ENCODE results near the gene GDF10.

GDF10 gene

DNA sequence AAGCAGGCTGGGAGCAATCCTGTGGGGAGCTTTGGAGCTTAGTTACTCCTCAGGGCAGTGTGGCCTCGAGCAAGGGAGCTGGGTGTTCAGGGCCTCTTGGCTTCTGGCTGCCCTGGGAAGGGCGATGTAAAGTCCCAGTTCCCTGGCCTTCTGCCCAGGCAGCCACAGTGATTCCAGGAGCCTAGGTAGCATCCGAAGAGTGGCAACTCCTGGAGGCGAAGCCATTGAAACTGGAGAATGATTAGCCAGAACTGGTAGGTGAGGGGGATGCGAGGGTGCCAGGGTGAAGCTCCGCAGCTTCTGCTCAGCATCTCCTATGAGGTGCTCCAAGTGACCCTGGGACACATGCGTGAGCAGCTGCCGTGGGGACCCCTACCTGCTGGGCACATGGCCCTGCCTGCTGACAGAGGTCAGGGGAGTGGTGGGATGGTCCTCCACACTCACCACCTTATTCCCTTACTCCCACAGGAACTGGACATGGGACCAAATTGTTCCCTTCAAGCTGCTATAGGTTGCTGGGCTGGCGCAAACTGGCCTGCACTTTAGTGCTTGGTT is 14.5 kb downstream of the GDF10 start:
- TF ChIP-seq EZH2 (optimal IDR thresholded peaks at IDR 0.05; ENCODE audit: low read depth, low read length) = no peak
- no peak for TF ChIP-seq EZH2phosphoT487 (IDR thresholded peaks at IDR 0.05; ENCODE audit: low read length)
- TF ChIP-seq, protein P1, sequence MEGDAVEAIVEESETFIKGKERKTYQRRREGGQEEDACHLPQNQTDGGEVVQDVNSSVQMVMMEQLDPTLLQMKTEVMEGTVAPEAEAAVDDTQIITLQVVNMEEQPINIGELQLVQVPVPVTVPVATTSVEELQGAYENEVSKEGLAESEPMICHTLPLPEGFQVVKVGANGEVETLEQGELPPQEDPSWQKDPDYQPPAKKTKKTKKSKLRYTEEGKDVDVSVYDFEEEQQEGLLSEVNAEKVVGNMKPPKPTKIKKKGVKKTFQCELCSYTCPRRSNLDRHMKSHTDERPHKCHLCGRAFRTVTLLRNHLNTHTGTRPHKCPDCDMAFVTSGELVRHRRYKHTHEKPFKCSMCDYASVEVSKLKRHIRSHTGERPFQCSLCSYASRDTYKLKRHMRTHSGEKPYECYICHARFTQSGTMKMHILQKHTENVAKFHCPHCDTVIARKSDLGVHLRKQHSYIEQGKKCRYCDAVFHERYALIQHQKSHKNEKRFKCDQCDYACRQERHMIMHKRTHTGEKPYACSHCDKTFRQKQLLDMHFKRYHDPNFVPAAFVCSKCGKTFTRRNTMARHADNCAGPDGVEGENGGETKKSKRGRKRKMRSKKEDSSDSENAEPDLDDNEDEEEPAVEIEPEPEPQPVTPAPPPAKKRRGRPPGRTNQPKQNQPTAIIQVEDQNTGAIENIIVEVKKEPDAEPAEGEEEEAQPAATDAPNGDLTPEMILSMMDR (IDR thresholded peaks at IDR 0.05; ENCODE audit: low read length) = no peak
- H3K4me3 ChIP-seq (ENCODE audit: low read length) = no peak overlapping the region
- no peaks in the 10 kb centered on the region for H3K4me1 ChIP-seq (ENCODE audit: low read length)
- H3K9me2 ChIP-seq (replicated peaks; ENCODE audit: insufficient read depth, low read length) = no peaks in the 10 kb centered on the region
- no peaks in the 10 kb centered on the region for H3K79me2 ChIP-seq (ENCODE audit: low read length)
- no peaks in the 10 kb centered on the region for H4K20me1 ChIP-seq (ENCODE audit: insufficient read depth, low read length)
- peaks cover 19% of the 10 kb centered on the region for H3K27me3 ChIP-seq (replicated peaks; ENCODE audit: insufficient read depth, low read length)
- H3K36me3 ChIP-seq (replicated peaks; ENCODE audit: insufficient read depth, low read length) = no peaks in the 10 kb centered on the region
- no peak overlapping the region for H3K9ac ChIP-seq (ENCODE audit: low read length)
- H3F3A ChIP-seq (ENCODE audit: insufficient read depth, low read length) = no peaks in the 10 kb centered on the region
- no peaks in the 10 kb centered on the region for H3K9me3 ChIP-seq (replicated peaks; ENCODE audit: insufficient read depth, low read length)
- no peak overlapping the region for H3K4me2 ChIP-seq (ENCODE audit: low read depth, low read length)
- DNase-seq = no peak
- no peak overlapping the region for H2AFZ ChIP-seq (ENCODE audit: low read length)
- H3K27ac ChIP-seq (ENCODE audit: low read length) = no peak overlapping the region

DNA sequence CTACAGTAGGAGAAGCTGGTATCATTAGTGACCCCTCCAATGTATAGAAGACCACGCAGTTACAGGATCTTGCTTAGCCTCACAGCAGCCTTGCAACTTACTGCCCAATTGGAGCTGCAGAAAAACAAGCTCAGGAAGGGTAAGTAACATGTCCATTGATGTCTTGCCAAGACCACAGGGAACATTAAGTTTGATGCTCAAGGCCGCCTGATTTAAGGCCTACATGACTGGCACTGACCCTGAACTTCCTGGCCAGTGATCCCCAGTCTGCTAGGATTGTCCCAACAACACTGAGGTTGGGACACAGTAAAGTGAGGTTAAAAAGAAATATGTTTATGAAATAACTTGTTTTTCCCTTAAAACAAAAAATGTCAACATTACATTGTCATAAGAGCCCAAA is 15.4 kb downstream of the GDF10 start:
- no peaks in the 10 kb centered on the region for H4K20me1 ChIP-seq (ENCODE audit: insufficient read depth, low read length)
- no peaks in the 10 kb centered on the region for H3K9me3 ChIP-seq (replicated peaks; ENCODE audit: insufficient read depth, low read length)
- TF ChIP-seq EZH2 (optimal IDR thresholded peaks at IDR 0.05; ENCODE audit: low read depth, low read length) (no peak), EZH2phosphoT487 (IDR thresholded peaks at IDR 0.05; ENCODE audit: low read length) (no peak)
- TF ChIP-seq, protein P1 (IDR thresholded peaks at IDR 0.05; ENCODE audit: low read length) = no peak
- no peak overlapping the region for H3K27ac ChIP-seq (ENCODE audit: low read length)
- H3K4me2 ChIP-seq (ENCODE audit: low read depth, low read length) = no peak overlapping the region
- H3K9me2 ChIP-seq (replicated peaks; ENCODE audit: insufficient read depth, low read length) = no peaks in the 10 kb centered on the region
- H3K27me3 ChIP-seq (replicated peaks; ENCODE audit: insufficient read depth, low read length) = peaks cover 15% of the 10 kb centered on the region
- no peaks in the 10 kb centered on the region for H3K4me1 ChIP-seq (ENCODE audit: low read length)
- no peaks in the 10 kb centered on the region for H3K79me2 ChIP-seq (ENCODE audit: low read length)
- H3K9ac ChIP-seq (ENCODE audit: low read length) = no peak overlapping the region
- no peak for DNase-seq
- no peaks in the 10 kb centered on the region for H3F3A ChIP-seq (ENCODE audit: insufficient read depth, low read length)
- H2AFZ ChIP-seq (ENCODE audit: low read length) = no peak overlapping the region
- H3K36me3 ChIP-seq (replicated peaks; ENCODE audit: insufficient read depth, low read length) = no peaks in the 10 kb centered on the region
- no peak overlapping the region for H3K4me3 ChIP-seq (ENCODE audit: low read length)

DNA sequence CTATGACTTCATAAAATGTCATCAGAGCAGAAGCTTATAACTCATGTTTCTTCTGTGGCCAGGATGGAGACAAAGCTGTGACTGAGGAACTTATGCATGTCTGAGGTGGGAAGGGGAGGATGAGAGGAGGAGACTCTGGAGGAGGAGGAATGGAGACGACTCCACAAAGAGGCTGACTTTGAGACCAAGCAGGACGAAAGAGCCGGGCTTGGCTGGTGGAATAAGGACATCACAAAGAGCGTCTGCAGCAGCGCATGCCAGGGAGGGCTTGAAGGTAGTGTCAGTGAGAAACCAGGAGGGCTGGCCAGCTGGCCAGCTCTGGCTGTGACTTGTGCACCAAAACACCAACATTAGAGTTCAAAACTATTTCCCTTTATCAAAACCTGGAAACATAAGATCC is 16.1 kb downstream of the GDF10 start:
- Histone ChIP-seq H3K79me2 (ENCODE audit: low read length) (no peaks in the 10 kb centered on the region), H3K36me3 (replicated peaks; ENCODE audit: insufficient read depth, low read length) (no peaks in the 10 kb centered on the region), H3K9me3 (replicated peaks; ENCODE audit: insufficient read depth, low read length) (no peaks in the 10 kb centered on the region), H3K4me1 (ENCODE audit: low read length) (no peaks in the 10 kb centered on the region), H3K4me3 (ENCODE audit: low read length) (no peak overlapping the region), H3K4me2 (ENCODE audit: low read depth, low read length) (no peak overlapping the region), H3K9ac (ENCODE audit: low read length) (no peak overlapping the region), H3K27ac (ENCODE audit: low read length) (no peak overlapping the region), H2AFZ (ENCODE audit: low read length) (no peak overlapping the region), H4K20me1 (ENCODE audit: insufficient read depth, low read length) (no peaks in the 10 kb centered on the region), H3K27me3 (replicated peaks; ENCODE audit: insufficient read depth, low read length) (peaks cover 8% of the 10 kb centered on the region; the same call in 1 of the 2 replicates), H3K9me2 (replicated peaks; ENCODE audit: insufficient read depth, low read length) (no peaks in the 10 kb centered on the region), H3F3A (ENCODE audit: insufficient read depth, low read length) (no peaks in the 10 kb centered on the region)
- TF ChIP-seq EZH2 (optimal IDR thresholded peaks at IDR 0.05; ENCODE audit: low read depth, low read length) (no peak), EZH2phosphoT487 (IDR thresholded peaks at IDR 0.05; ENCODE audit: low read length) (no peak)
- TF ChIP-seq, protein P1 (IDR thresholded peaks at IDR 0.05; ENCODE audit: low read length) = no peak
- DNase-seq = no peak
